CD14-positive monocyte (primary cell): ENCODE measurements around the gene MB21D2. TPM values are rescaled to one million over a fixed set of nuclear protein-coding genes. Genes with fewer than 3 reads are reported as not detected.

Experiments used
- DNase-seq, 3 donors: peaks; one replicate each; pipeline ENCODE4 v3.0.0-alpha.2; 2011 to 2022
- H2AFZ ChIP-seq: 2 replicates; pipeline ENCODE4 v1.6.0; 2012; ENCODE audit warnings: mild to moderate bottlenecking, low read depth, low read length, inconsistent platforms; ENCODE audit not compliant: insufficient read depth, poor library complexity, severe bottlenecking
- H3K27ac ChIP-seq, 2 donors: 1 replicate in 1 of 2; 2 replicates in 1 of 2; pipeline ENCODE4 v1.5.1; 2012 to 2013; ENCODE audit warnings: low read length in 2 of 2, control low read depth in 1 of 2, inconsistent platforms in 1 of 2, low read depth in 1 of 2, mild to moderate bottlenecking in 1 of 2
- H3K27me3 ChIP-seq, 2 donors: one replicate each; pipeline versions ENCODE4 v1.6.0 to v1.6.1; 2011 to 2013; ENCODE audit warnings: low read length in 2 of 2; ENCODE audit not compliant: control insufficient read depth in 2 of 2, insufficient read depth in 2 of 2
- H3K36me3 ChIP-seq, 2 donors: replicated peaks in 1 of 2; 1 replicate in 1 of 2; 2 replicates in 1 of 2; pipeline versions ENCODE4 v1.5.1 to v1.6.1; 2012 to 2013; ENCODE audit warnings: low read length in 2 of 2, control low read depth in 1 of 2, inconsistent platforms in 1 of 2, mild to moderate bottlenecking in 1 of 2; ENCODE audit not compliant: insufficient read depth in 2 of 2, control insufficient read depth in 1 of 2
- H3K4me1 ChIP-seq, 2 donors: 1 replicate in 1 of 2; 2 replicates in 1 of 2; pipeline versions ENCODE4 v1.5.1 to v1.6.1; 2012 to 2013; ENCODE audit warnings: low read length in 2 of 2, control low read depth in 1 of 2, inconsistent platforms in 1 of 2, mild to moderate bottlenecking in 1 of 2, moderate library complexity in 1 of 2; ENCODE audit not compliant: insufficient read depth in 2 of 2, control insufficient read depth in 1 of 2
- H3K4me2 ChIP-seq: replicated peaks from 2 replicates; pipeline ENCODE3; 2012; ENCODE audit warnings: low read length, moderate library complexity, mild to moderate bottlenecking; ENCODE audit not compliant: poor library complexity, severe bottlenecking; ENCODE audit errors: extremely low read depth
- H3K4me3 ChIP-seq, 3 experiments: fragments of 200-600 bp in 1 of 3; sonication (generic) in 1 of 3; replicated peaks in 1 of 3; 1 replicate in 2 of 3; 2 replicates in 1 of 3; pipeline ENCODE4 v1.5.1; 2011 to 2013; ENCODE audit warnings: low read length in 3 of 3, mild to moderate bottlenecking in 3 of 3, control low read depth in 2 of 3, low read depth in 2 of 3, inconsistent platforms in 1 of 3, moderate library complexity in 1 of 3
- H3K79me2 ChIP-seq: 2 replicates; pipeline ENCODE4 v1.6.0; 2012; ENCODE audit warnings: mild to moderate bottlenecking, control low read depth, inconsistent platforms, low read length, moderate library complexity; ENCODE audit not compliant: insufficient read depth
- H3K9ac ChIP-seq: 2 replicates; pipeline ENCODE4 v1.6.0; 2017; ENCODE audit warnings: low read length, mild to moderate bottlenecking; ENCODE audit not compliant: insufficient read depth, poor library complexity, severe bottlenecking
- H3K9me3 ChIP-seq, 2 donors: replicated peaks in 1 of 2; 1 replicate in 1 of 2; 2 replicates in 1 of 2; pipeline versions ENCODE4 v1.5.1 to v1.6.1; 2012 to 2013; ENCODE audit warnings: low read length in 2 of 2, control low read depth in 1 of 2; ENCODE audit not compliant: control insufficient read depth in 1 of 2, insufficient read depth in 1 of 2
- H4K20me1 ChIP-seq: 2 replicates; pipeline ENCODE4 v1.6.0; 2012; ENCODE audit warnings: mild to moderate bottlenecking, low read length, control low read depth, moderate library complexity; ENCODE audit not compliant: insufficient read depth
- H3K27ac Mint-ChIP-seq, 7 donors: one replicate each; pipeline ENCODE4 v1.8.0; 2020; ENCODE audit warnings: mild to moderate bottlenecking in 7 of 7, mixed read lengths in 7 of 7, moderate library complexity in 6 of 7, inconsistent platforms in 2 of 7
- H3K27me3 Mint-ChIP-seq, 3 donors: one replicate each; pipeline ENCODE4 v1.8.0; 2021 to 2022; ENCODE audit warnings: low read depth in 3 of 3, mild to moderate bottlenecking in 3 of 3, mixed read lengths in 3 of 3, moderate library complexity in 3 of 3, inconsistent platforms in 1 of 3
- H3K36me3 Mint-ChIP-seq, 2 donors: one replicate each; pipeline ENCODE4 v1.8.0; 2020; ENCODE audit warnings: mixed read lengths in 2 of 2, inconsistent platforms in 1 of 2, mild to moderate bottlenecking in 1 of 2
- H3K4me1 Mint-ChIP-seq: one replicate; pipeline ENCODE4 v1.8.0; 2020; ENCODE audit warnings: mild to moderate bottlenecking, mixed read lengths
- H3K4me3 Mint-ChIP-seq, 2 donors: one replicate each; pipeline ENCODE4 v1.8.0; 2020; ENCODE audit warnings: mild to moderate bottlenecking in 2 of 2, mixed read lengths in 2 of 2, moderate library complexity in 1 of 2
- H3K9me3 Mint-ChIP-seq, 7 donors: one replicate each; pipeline ENCODE4 v1.8.0; 2020 to 2022; ENCODE audit warnings: mixed read lengths in 7 of 7, mild to moderate bottlenecking in 6 of 7, moderate library complexity in 6 of 7, inconsistent platforms in 2 of 7
- WGBS: methylation state at CpG from one replicate; pipeline ENCODE4 v1.1.5; 2013; ENCODE audit warnings: missing lambda C conversion rate; ENCODE audit not compliant: insufficient coverage; 5-methylcytosine and 5-hydroxymethylcytosine counted together
- intact Hi-C, 2 donors: fragments of 100-400 bp; cut with micrococcal nuclease; formaldehyde crosslinking; loops; one replicate each; pipeline versions ENCODE4 v1.15.0 to v1.15.1; 2023
- polyA plus RNA-seq, 3 donors: library from polyadenylated mRNA; depleted of rRNA in 1 of 3; unstranded in 2 of 3; stranded (reverse) in 1 of 3; fragments of 300-500 nt in 2 of 3; fragments of >200 nt in 1 of 3; fragmentation: Illumina TruSeq in 2 of 3; gene quantifications; 1 replicate in 2 of 3; 2 replicates in 1 of 3; pipeline ENCODE4 v1.2.3, GENCODE V29; 2012 to 2021
- TF ChIP-seq, protein P1 (sequence below): fragments of 200-600 bp; IDR thresholded peaks from one replicate; pipeline ENCODE4 v1.8.0; 2022; ENCODE audit warnings: antibody characterized with exemption, mild to moderate bottlenecking

The MB21D2 gene
- polyA plus RNA-seq, 3 donors: 0.37 to 0.77 (median 0.59) TPM

DNA sequence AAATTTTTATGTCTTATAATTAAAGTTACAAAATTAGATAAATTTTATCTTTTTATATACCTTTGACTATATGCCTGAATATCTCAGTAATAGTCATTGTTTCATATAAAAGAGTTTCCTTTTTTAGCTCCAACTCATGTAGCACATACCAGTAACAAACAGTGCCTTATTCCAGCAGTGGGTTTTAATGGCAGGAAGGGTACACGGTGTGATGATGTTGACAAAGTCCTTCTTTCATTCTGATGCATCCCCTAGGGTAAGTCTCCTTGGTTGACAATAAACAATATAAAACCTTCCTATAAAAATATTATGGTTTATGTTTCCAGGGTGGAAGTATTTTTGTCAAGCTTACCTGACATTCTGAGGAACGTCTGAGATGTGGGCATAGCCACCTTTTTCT is 113.2 kb downstream of the MB21D2 start:
- Histone ChIP-seq H3K4me3 (no peak overlapping the region), H4K20me1 (peaks cover 5% of the 10 kb centered on the region), H3K27ac (no peak overlapping the region), H3K4me1 (no peaks in the 10 kb centered on the region), H3K79me2 (no peaks in the 10 kb centered on the region), H3K27me3 (no peaks in the 10 kb centered on the region), H3K9ac (no peak overlapping the region), H3K36me3 (no peaks in the 10 kb centered on the region), H2AFZ (no peak overlapping the region), H3K4me2 (no peak overlapping the region), H3K9me3 (no peaks in the 10 kb centered on the region)
- intact Hi-C loops: no loop called here
- Mint-ChIP-seq H3K4me3 (no peak overlapping the region), H3K27ac (no peak overlapping the region), H3K27me3 (peaks cover 0 to 8% (median 0%) of the 10 kb centered on the region in 3 donors), H3K4me1 (no peaks in the 10 kb centered on the region), H3K36me3 (no peaks in the 10 kb centered on the region), H3K9me3 (no peaks in the 10 kb centered on the region)
- DNase-seq: no peak
- WGBS: no CpG with 5 or more reads among the region's 2 CpGs
- TF ChIP-seq, protein P1, sequence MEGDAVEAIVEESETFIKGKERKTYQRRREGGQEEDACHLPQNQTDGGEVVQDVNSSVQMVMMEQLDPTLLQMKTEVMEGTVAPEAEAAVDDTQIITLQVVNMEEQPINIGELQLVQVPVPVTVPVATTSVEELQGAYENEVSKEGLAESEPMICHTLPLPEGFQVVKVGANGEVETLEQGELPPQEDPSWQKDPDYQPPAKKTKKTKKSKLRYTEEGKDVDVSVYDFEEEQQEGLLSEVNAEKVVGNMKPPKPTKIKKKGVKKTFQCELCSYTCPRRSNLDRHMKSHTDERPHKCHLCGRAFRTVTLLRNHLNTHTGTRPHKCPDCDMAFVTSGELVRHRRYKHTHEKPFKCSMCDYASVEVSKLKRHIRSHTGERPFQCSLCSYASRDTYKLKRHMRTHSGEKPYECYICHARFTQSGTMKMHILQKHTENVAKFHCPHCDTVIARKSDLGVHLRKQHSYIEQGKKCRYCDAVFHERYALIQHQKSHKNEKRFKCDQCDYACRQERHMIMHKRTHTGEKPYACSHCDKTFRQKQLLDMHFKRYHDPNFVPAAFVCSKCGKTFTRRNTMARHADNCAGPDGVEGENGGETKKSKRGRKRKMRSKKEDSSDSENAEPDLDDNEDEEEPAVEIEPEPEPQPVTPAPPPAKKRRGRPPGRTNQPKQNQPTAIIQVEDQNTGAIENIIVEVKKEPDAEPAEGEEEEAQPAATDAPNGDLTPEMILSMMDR: no peak

GRCh38 chr3:192802957-192803899 is 114.4 kb downstream of the MB21D2 start:
- no peaks in the 10 kb centered on the region for H3K4me1 Mint-ChIP-seq
- intact Hi-C loops: no loop called here
- H3K9me3 ChIP-seq: no peaks in the 10 kb centered on the region

More at GRCh38 chr3:192802957-192803899, 114.4 kb downstream of the MB21D2 start:
- H3K9ac ChIP-seq: no peak overlapping the region
- Mint-ChIP-seq H3K27ac (no peak overlapping the region), H3K27me3 (peaks cover 0 to 3% (median 0%) of the 10 kb centered on the region in 3 donors), H3K36me3 (no peaks in the 10 kb centered on the region), H3K4me3 (no peak overlapping the region), H3K9me3 (no peaks in the 10 kb centered on the region)
- H4K20me1 ChIP-seq: peaks cover 5% of the 10 kb centered on the region
- H3K4me1 ChIP-seq: no peaks in the 10 kb centered on the region
- WGBS: 100% methylated on average over 2 of the region's 7 CpGs
- no peak overlapping the region for H3K4me2 ChIP-seq
- H2AFZ ChIP-seq: no peak overlapping the region
- H3K79me2 ChIP-seq: no peaks in the 10 kb centered on the region
- TF ChIP-seq, protein P1: peak; percentile 54
- H3K4me3 ChIP-seq: no peak overlapping the region
- no peak overlapping the region for H3K27ac ChIP-seq
- H3K36me3 ChIP-seq: no peaks in the 10 kb centered on the region
- H3K27me3 ChIP-seq: no peaks in the 10 kb centered on the region
- no peak for DNase-seq
